ENCODE results near the gene MAP3K8.

Gene MAP3K8

GRCh38 chr10:30433730-30434272, at the start of gene MAP3K8:
Gene MAP3K8 (plus strand): TSS chr10:30434184. CDS start chr10:30438939, 4,755 bp downstream.
- no peak for DNase-seq

GRCh38 chr10:30384701-30385201, 49.2 kb upstream of the MAP3K8 start:
- DNase-seq, result peak; percentile 18

GRCh38 chr10:30386801-30387588, 47.0 kb upstream of the MAP3K8 start:
- DNase-seq, result no peak

GRCh38 chr10:30387646-30388243, 46.2 kb upstream of the MAP3K8 start:
- DNase-seq, result no peak

GRCh38 chr10:30389543-30389942, 44.4 kb upstream of the MAP3K8 start:
- DNase-seq, result no peak

- no peak for DNase-seq
Measured at GRCh38 chr10:30390207-30390606, 43.8 kb upstream of the MAP3K8 start.

GRCh38 chr10:30391266-30391665, 42.7 kb upstream of the MAP3K8 start:
- DNase-seq, result no peak

GRCh38 chr10:30392564-30392990, 41.4 kb upstream of the MAP3K8 start:
- DNase-seq, result no peak

- no peak for DNase-seq
Measured at GRCh38 chr10:30396293-30396692, 37.7 kb upstream of the MAP3K8 start.

GRCh38 chr10:30396698-30397097, 37.3 kb upstream of the MAP3K8 start:
- no peak for DNase-seq

- no peak for DNase-seq
Measured at GRCh38 chr10:30398193-30398592, 35.8 kb upstream of the MAP3K8 start.

GRCh38 chr10:30398788-30399187, 35.2 kb upstream of the MAP3K8 start:
- no peak for DNase-seq

- no peak for DNase-seq
Measured at GRCh38 chr10:30403494-30403893, 30.5 kb upstream of the MAP3K8 start.

- no peak for DNase-seq
Measured at GRCh38 chr10:30404540-30404939, 29.4 kb upstream of the MAP3K8 start.

- DNase-seq, result no peak
Measured at GRCh38 chr10:30411263-30411662, 22.7 kb upstream of the MAP3K8 start.

- DNase-seq, result no peak
Measured at GRCh38 chr10:30412901-30413300, 21.1 kb upstream of the MAP3K8 start.

- DNase-seq, result no peak
Measured at GRCh38 chr10:30413996-30414576, 19.9 kb upstream of the MAP3K8 start.

GRCh38 chr10:30415593-30415992, 18.4 kb upstream of the MAP3K8 start:
- DNase-seq, result no peak

GRCh38 chr10:30417301-30417700, 16.7 kb upstream of the MAP3K8 start:
- no peak for DNase-seq

- no peak for DNase-seq
Measured at GRCh38 chr10:30420266-30420665, 13.7 kb upstream of the MAP3K8 start.

- no peak for DNase-seq
Measured at GRCh38 chr10:30420766-30421165, 13.2 kb upstream of the MAP3K8 start.

- DNase-seq, result no peak
Measured at GRCh38 chr10:30422151-30422695, 11.8 kb upstream of the MAP3K8 start.

GRCh38 chr10:30422981-30423654, 10.9 kb upstream of the MAP3K8 start:
- DNase-seq, result no peak

All from NCI-H2029 treated with DMSO at 0.1 percent for 48 hours (cell line).